Endodermal cell (in vitro differentiated cells): ENCODE results near the gene CHRNA3. TPM values are rescaled to one million over a fixed set of nuclear protein-coding genes. Genes with fewer than 3 reads are reported as not detected.

Experiments used
- DNase-seq: peaks from one replicate; pipeline ENCODE4 v3.0.0-alpha.2; 2017
- H3K27ac ChIP-seq: 2 replicates; pipeline ENCODE4 v1.5.1; 2013; ENCODE audit warnings: mild to moderate bottlenecking, low read depth, low read length, moderate library complexity
- H3K27me3 ChIP-seq: 2 replicates; pipeline ENCODE4 v1.6.1; 2013; ENCODE audit warnings: mild to moderate bottlenecking, low read length, moderate library complexity; ENCODE audit not compliant: insufficient read depth, control insufficient read depth, poor library complexity, severe bottlenecking
- H3K36me3 ChIP-seq: 2 replicates; pipeline ENCODE4 v1.7.0; 2013; ENCODE audit warnings: mild to moderate bottlenecking, low read length, moderate library complexity; ENCODE audit not compliant: control insufficient read depth, insufficient read depth
- H3K4me1 ChIP-seq: one replicate; pipeline ENCODE4 v1.7.0; 2013; ENCODE audit warnings: low read length; ENCODE audit not compliant: control insufficient read depth, insufficient read depth
- H3K4me3 ChIP-seq: 2 replicates; pipeline ENCODE4 v1.5.1; 2013; ENCODE audit warnings: mild to moderate bottlenecking, low read length, moderate library complexity
- H3K9ac ChIP-seq: 2 replicates; pipeline ENCODE4 v1.6.1; 2013; ENCODE audit warnings: mild to moderate bottlenecking, low read length, moderate library complexity; ENCODE audit not compliant: poor library complexity, severe bottlenecking; ENCODE audit errors: extremely low read depth
- H3K9me3 ChIP-seq: 2 replicates; pipeline ENCODE4 v1.6.1; 2013; ENCODE audit warnings: mild to moderate bottlenecking, low read length, moderate library complexity; ENCODE audit not compliant: control insufficient read depth
- H3K27ac Mint-ChIP-seq: 2 replicates; pipeline ENCODE4 v1.8.0; 2020; ENCODE audit warnings: mixed read lengths
- H3K27me3 Mint-ChIP-seq: 2 replicates; pipeline ENCODE4 v1.8.0; 2021; ENCODE audit warnings: mild to moderate bottlenecking, mixed read lengths; ENCODE audit not compliant: insufficient read depth
- H3K36me3 Mint-ChIP-seq: 2 replicates; pipeline ENCODE4 v1.8.0; 2020; ENCODE audit warnings: low read depth, mixed read lengths
- H3K4me1 Mint-ChIP-seq: 2 replicates; pipeline ENCODE4 v1.8.0; 2020; ENCODE audit warnings: mixed read lengths
- H3K4me3 Mint-ChIP-seq: 2 replicates; pipeline ENCODE4 v1.8.0; 2020; ENCODE audit warnings: mild to moderate bottlenecking, moderate library complexity, mixed read lengths
- H3K9me3 Mint-ChIP-seq: 2 replicates; pipeline ENCODE4 v1.8.0; 2020; ENCODE audit warnings: mild to moderate bottlenecking, mixed read lengths
- CTCF ChIP-seq: fragments of 200-600 bp; sonication (generic); conservative IDR thresholded peaks from 2 replicates; pipeline ENCODE4 v1.5.0; 2021; ENCODE audit warnings: antibody characterized with exemption, mild to moderate bottlenecking
- WGBS, 2 experiments: methylation state at CpG; one replicate each; pipeline versions ENCODE4 v1.1.5 to v1.1.7; 2013; ENCODE audit warnings: missing lambda C conversion rate in 2 of 2, mixed read lengths in 1 of 2; ENCODE audit not compliant: insufficient coverage in 1 of 2, insufficient read length in 1 of 2; 5-methylcytosine and 5-hydroxymethylcytosine counted together
- total RNA-seq, 2 donors: library from RNA; stranded (reverse); fragmentation: NEBNext Ultra II Directional in 1 of 2; extraction: Animal tissue kit (Norgen Biotek cat#: 25700) in 1 of 2; gene quantifications; 2 replicates in 1 of 2; 3 replicates in 1 of 2; pipeline ENCODE4 v1.2.1, GENCODE V29; 2021

Gene CHRNA3
- total RNA-seq, 2 donors from 2014 or later, result 1.6 to 3.7 TPM

- DNase-seq, result no peak
- no peak for TF ChIP-seq CTCF
- WGBS, 2 experiments, result 89 to 100% methylated on average over 3 of the region's 3 CpGs
Measured at GRCh38 chr15:78598348-78598747, 22.4 kb downstream of the CHRNA3 start.

GRCh38 chr15:78597583-78597982 is 23.2 kb downstream of the CHRNA3 start:
- H3K27me3 ChIP-seq, result no peaks in the 10 kb centered on the region
- no peak for TF ChIP-seq CTCF
- H3K4me3 ChIP-seq, result no peak overlapping the region
- H3K4me3 Mint-ChIP-seq, result no peak overlapping the region
- 100% methylated on average over 1 of the region's 1 CpG; no CpG with 5 or more reads in 1 of the 2 experiments for WGBS, 2 experiments
- peaks cover 9% of the 10 kb centered on the region for H3K36me3 Mint-ChIP-seq
- H3K9me3 ChIP-seq, result no peaks in the 10 kb centered on the region
- no peaks in the 10 kb centered on the region for H3K4me1 Mint-ChIP-seq
- H3K36me3 ChIP-seq, result no peaks in the 10 kb centered on the region
- H3K9me3 Mint-ChIP-seq, result no peaks in the 10 kb centered on the region
- H3K27ac Mint-ChIP-seq, result no peak overlapping the region
- DNase-seq, result no peak
- H3K27me3 Mint-ChIP-seq, result no peaks in the 10 kb centered on the region
- no peaks in the 10 kb centered on the region for H3K4me1 ChIP-seq
- no peak overlapping the region for H3K9ac ChIP-seq
- no peak overlapping the region for H3K27ac ChIP-seq

More at GRCh38 chr15:78598348-78598747, 22.4 kb downstream of the CHRNA3 start:
- Mint-ChIP-seq H3K9me3 (no peaks in the 10 kb centered on the region), H3K36me3 (peaks cover 3% of the 10 kb centered on the region), H3K27ac (no peak overlapping the region), H3K4me3 (no peak overlapping the region), H3K4me1 (no peaks in the 10 kb centered on the region), H3K27me3 (no peaks in the 10 kb centered on the region)
- no peaks in the 10 kb centered on the region for H3K4me1 ChIP-seq
- H3K9me3 ChIP-seq, result no peaks in the 10 kb centered on the region
- H3K9ac ChIP-seq, result no peak overlapping the region
- H3K4me3 ChIP-seq, result no peak overlapping the region
- no peaks in the 10 kb centered on the region for H3K27me3 ChIP-seq
- H3K27ac ChIP-seq, result no peak overlapping the region
- no peaks in the 10 kb centered on the region for H3K36me3 ChIP-seq

GRCh38 chr15:78574944-78575343 is 45.9 kb downstream of the CHRNA3 start:
- no peaks in the 10 kb centered on the region for H3K9me3 ChIP-seq
- no peak overlapping the region for H3K9ac ChIP-seq
- no peak overlapping the region for H3K4me3 ChIP-seq
- H3K36me3 Mint-ChIP-seq, result no peaks in the 10 kb centered on the region
- H3K36me3 ChIP-seq, result no peaks in the 10 kb centered on the region
- H3K27me3 ChIP-seq, result no peaks in the 10 kb centered on the region
- no peak for DNase-seq
- H3K4me1 ChIP-seq, result no peaks in the 10 kb centered on the region
- WGBS, 2 experiments, result 89 to 100% methylated on average over 1 of the region's 1 CpG
- TF ChIP-seq CTCF, result no peak
- no peaks in the 10 kb centered on the region for H3K4me1 Mint-ChIP-seq
- no peak overlapping the region for H3K4me3 Mint-ChIP-seq
- no peaks in the 10 kb centered on the region for H3K27me3 Mint-ChIP-seq
- no peak overlapping the region for H3K27ac ChIP-seq
- no peaks in the 10 kb centered on the region for H3K9me3 Mint-ChIP-seq
- H3K27ac Mint-ChIP-seq, result no peak overlapping the region
